Sigmoid colon (tissue), 4 donors: Measurements from ENCODE around the gene ZMIZ1.

ENCODE experiments used
- CTCF ChIP-seq, 4 experiments: fragments of 450-650 bp in 3 of 4; fragments of 200-600 bp in 1 of 4; IDR thresholded peaks; one replicate each; pipeline ENCODE4 v1.5.1; 2016 to 2019; ENCODE audit warnings: antibody characterized with exemption in 4 of 4, mild to moderate bottlenecking in 3 of 4, moderate library complexity in 2 of 4
- EP300 ChIP-seq, 4 donors: sonication (generic); formaldehyde crosslinking; IDR thresholded peaks; one replicate each; pipeline ENCODE4 v1.6.1; 2017; ENCODE audit warnings: antibody characterized with exemption in 4 of 4
- POLR2A ChIP-seq, 2 donors: fragments of 450-650 bp; IDR thresholded peaks; one replicate each; pipeline ENCODE4 v1.6.1; 2016; ENCODE audit warnings: antibody characterized with exemption in 2 of 2, mild to moderate bottlenecking in 2 of 2, moderate library complexity in 2 of 2
- POLR2AphosphoS5 ChIP-seq, 4 donors: sonication (generic); formaldehyde crosslinking; IDR thresholded peaks; one replicate each; pipeline ENCODE4 v1.6.1; 2017; ENCODE audit warnings: antibody characterized with exemption in 4 of 4

GRCh38 chr10:79211616-79212015, 142.8 kb downstream of the ZMIZ1 start:
- TF ChIP-seq CTCF (IDR thresholded peaks at IDR 0.05) (no peak), POLR2AphosphoS5 (IDR thresholded peaks at IDR 0.05) (no peak), POLR2A (IDR thresholded peaks at IDR 0.05) (no peak), EP300 (IDR thresholded peaks at IDR 0.05) (no peak)
